Stimulated activated CD4-positive, alpha-beta T cell treated with anti-CD3 and anti-CD28 coated beads, Interleukin-12 subunit alpha, Interleukin-12 subunit beta, amount 100 ng/mL, for 48 hours (primary cell): ENCODE results near the gene CHRM2.

Source experiments
- DNase-seq, 3 donors: peaks; one replicate each; pipeline ENCODE4 v3.0.0-alpha.2; 2020; ENCODE audit warnings: low read depth in 2 of 3, low spot score in 1 of 3

Gene CHRM2

DNA sequence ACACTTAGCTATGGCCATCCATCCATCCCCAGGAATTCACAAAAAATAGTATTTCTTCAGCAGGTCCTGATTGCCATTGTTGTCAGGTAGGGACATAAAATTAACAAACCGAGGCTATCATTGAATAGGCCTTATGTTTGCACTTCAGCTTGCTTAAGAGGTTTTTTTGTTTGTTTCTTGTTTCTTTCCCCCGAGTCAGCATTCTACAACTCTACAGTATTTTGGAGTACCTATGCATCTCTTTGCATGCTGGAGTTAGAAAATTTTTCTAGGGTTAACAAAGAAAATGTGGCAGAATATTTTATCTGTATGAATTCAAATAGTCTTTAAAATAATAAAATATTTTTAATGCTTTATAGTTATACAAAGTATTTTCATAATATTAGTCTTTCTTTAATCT lies 26.3 kb downstream of the CHRM2 start:
- no peak for DNase-seq

GRCh38 chr7:136897676-136898075 lies 29.2 kb downstream of the CHRM2 start:
- DNase-seq: no peak

DNA sequence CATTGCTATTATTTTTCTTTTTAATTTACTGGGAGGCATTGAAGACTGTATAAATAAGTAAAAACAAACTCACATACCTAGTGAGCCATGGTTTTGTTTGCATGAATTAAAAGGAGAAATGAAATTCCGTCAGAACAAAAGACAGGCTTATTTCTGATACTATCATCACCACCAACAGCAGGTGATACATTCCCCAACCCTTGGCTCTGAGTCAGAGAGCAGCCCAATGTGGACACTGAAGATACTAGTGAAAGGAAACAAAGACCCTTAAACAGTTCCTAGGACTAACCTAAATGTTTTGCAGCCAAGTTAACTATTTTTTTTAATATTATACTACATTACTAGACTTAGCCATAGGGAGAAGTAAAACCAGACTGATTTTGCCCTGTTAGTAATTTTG lies 31.6 kb downstream of the CHRM2 start:
- DNase-seq: no peak

- DNase-seq: no peak
Observed at GRCh38 chr7:136910771-136911170, 42.3 kb downstream of the CHRM2 start.

- DNase-seq: no peak
Observed at GRCh38 chr7:136911344-136911743, 42.9 kb downstream of the CHRM2 start.

- no peak for DNase-seq
Observed at GRCh38 chr7:136912339-136912738, 43.9 kb downstream of the CHRM2 start.

GRCh38 chr7:136914016-136914415 lies 45.6 kb downstream of the CHRM2 start:
- no peak for DNase-seq

GRCh38 chr7:136919820-136920219 lies 51.4 kb downstream of the CHRM2 start:
- no peak for DNase-seq

DNA sequence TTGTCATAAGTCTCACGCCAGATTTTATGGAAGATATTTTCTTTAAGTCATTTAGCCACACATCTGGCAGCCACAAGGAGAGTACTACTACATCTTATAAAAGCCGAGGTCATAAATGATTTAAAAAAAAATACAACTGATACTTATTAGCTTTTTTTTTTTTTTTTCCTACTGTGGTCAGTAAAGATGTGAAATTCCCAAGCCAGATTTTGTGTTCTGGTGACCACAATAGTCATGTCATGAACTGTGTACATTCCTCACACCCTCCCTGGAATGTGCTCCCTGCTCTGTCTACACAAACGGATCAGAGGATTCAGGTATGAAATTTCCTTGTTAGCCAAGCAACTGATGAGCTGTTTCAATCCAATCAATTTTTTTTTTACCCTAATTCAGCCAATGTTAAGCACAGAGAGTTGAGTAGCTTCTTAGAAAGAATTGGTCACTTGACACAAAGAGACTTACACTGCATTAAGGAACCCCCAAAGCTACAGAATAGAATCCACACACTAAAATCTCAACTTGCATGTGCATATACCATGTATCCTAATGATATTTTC lies 54.7 kb downstream of the CHRM2 start:
- no peak for DNase-seq

GRCh38 chr7:136925044-136925443 lies 56.6 kb downstream of the CHRM2 start:
- DNase-seq: no peak

GRCh38 chr7:136925556-136925955 lies 57.1 kb downstream of the CHRM2 start:
- no peak for DNase-seq

DNA sequence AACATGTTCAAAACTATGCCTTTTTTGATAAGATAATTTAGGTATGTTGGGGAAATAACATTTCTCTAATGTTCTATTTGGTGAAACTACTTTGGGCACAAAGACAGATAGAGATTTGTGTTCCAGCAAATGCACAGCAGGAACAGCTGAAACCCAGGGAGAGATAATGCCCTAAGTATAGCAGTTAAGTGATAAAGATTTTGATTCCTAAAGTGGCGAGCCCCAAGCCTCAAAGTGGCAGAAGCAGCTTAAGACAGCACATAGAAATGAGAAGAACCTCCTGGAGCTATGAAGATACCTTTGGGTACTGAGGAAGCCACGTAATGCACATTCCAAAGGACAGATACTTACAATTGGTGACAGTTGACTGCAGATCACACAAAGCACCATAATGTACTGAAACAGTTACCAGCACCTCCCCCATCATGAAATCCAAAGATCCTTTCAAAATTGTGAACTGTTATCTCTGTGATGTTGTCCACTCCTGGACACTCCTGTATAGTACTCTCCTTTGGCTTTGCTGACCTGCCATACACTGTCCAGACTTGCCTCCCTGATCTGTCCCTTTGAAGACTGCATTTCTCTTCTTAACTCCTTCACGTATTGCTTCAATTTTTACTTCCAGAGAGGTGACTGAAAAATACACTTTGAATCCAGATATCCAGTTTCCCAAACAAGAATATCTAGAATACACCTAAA lies 62.9 kb downstream of the CHRM2 start:
- no peak for DNase-seq

DNA sequence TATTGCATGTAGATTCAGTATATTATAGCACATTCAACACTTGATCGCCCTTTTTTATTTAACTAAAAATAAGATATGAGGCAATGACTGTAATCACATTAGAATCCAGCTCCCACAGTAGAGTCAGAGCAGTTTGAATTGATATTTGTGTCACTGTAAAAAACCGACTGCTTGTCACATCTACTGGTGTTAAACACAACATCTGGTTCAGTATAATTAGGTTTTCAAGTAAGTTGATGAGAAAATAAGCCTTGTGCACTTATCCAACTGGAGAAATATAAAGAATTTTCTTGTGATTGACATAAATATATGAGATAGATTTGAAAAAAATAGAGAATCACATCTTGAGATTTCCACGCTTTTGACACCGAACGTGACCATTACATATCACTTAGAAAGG lies 69.0 kb downstream of the CHRM2 start:
- DNase-seq: no peak

DNA sequence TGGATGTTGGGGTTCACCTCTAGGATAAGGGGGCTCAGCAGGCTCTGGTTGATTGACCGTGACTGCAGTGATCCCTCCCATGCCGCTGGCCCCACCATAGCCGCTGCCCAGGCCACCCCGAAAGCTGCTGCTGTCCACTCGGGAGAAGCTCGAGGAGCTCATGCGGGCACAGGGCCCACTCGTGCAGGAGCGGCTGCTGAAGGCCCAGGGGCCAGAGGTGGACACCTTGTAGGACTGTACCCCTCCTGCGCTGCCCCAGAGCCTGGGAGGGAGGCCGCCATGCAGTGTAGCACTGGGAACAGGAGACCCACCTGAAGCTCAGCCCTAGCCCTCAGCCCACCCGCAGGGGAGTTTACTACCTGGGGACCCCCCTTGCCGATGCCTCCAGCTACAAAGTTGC lies 70.0 kb downstream of the CHRM2 start:
- no peak for DNase-seq

DNA sequence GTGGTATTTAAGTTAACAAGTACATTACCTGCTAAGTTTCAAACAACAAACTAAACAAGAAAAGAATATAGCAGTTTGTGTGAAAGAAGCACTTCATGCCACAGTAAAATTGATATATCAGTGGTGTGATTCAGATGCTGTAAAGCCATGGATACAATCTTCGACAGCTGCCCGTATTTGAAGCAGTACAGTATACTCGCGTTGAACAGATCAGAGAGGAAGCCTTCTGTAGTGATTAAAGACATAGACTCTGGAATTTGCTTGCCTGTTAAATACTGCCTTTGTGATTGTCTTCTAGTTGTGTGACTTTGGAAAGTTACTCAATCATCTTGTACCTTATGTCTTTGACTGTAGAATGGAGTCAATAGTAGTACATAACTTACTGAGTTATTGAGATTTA lies 71.7 kb downstream of the CHRM2 start:
- no peak for DNase-seq

DNA sequence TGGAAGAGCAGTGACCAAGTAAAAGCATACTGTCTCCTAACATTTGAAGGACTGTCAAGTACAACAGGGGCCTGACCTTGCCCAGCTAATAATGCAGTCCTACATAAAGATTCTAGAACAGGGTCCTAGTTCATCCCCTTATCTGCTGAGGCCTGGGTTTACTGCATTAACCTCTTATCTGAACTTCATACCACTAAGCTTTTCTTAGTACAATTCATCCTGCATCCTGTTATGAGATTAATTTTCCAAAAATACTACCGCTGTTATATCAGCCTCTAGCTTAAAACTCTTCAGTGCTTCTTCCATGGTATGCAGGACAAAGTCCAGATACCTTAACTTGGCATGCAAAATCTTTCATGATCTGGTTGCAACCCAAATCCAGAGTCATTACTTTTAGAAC lies 72.5 kb downstream of the CHRM2 start:
- no peak for DNase-seq

DNA sequence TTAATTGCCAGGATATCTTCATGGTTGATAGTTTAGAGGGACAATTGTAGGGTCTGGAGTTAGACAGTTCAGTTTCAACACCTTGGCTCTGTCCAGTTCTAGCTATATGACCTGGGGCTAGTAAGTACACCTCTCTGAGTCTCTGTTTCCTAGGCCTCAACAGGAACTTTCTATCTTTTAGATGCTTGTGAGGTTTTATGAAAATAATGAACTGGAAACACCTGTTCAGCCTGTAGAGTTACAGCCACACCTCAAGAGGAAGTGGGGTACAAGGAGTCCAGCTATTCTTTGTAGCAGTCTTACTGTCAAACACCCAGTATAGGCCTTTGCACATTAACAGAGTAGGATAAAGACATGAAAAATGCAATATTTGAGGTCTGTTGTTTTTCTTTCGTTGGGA lies 73.4 kb downstream of the CHRM2 start:
- no peak for DNase-seq

- no peak for DNase-seq
Observed at GRCh38 chr7:136942401-136942800, 73.9 kb downstream of the CHRM2 start.

DNA sequence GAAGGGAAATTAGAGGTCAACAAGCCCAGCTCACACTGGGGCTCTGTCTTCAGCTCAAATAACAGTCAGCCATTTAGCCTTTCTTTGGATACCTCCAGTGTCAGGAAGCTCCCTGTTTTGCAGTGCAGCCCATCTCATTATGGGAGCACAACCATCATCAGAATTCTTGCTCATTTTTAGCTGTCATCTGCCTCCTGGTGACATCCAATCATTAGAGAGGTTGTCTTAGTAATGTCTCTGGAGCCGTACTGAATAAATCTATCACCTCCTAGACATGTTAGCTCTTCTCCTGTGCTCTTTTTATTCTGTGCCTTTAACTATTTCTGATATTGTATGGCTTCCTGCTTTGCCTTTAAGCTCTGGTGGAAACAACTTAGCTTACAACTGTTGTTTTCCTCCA lies 74.5 kb downstream of the CHRM2 start:
- no peak for DNase-seq

DNA sequence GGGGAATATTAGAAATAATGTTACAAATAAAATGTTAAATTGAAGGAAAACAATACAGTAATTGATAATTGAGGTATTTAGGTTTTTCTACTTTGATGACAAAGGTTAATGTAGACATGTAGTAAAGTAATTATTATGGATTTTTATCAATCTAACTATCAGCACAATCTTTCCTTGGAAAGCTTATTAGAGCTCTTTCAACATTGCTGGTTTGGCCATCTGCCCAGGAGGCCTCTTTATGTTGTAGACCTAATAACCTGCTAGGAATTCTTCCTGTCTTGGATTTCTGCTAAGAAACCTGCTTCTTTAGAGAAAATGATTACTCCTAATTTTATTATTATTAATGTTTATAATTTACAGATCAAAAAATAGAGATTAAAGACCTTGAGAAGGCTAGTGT lies 78.9 kb downstream of the CHRM2 start:
- no peak for DNase-seq

- no peak for DNase-seq
Observed at GRCh38 chr7:136950331-136950730, 81.9 kb downstream of the CHRM2 start.

GRCh38 chr7:136953386-136953785 lies 84.9 kb downstream of the CHRM2 start:
- DNase-seq: no peak

DNA sequence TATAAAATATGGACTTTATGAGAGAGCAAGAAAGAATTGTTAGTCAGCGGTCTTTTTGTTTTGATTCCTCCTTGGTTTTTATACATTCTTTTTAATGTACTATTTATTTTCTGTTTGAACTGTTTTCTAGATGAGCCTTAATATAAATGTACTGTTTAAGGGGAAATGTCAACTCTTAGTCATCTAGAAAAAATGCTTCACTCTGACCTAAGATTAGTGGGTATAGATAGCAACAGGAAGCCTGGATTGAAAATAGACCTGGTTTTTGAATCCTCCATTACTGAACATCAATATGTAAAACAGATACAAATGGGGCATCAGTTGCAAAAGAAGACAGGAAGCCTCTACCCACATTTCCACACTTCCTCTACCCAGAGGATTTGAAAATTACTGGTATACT lies 87.8 kb downstream of the CHRM2 start:
- no peak for DNase-seq
